CD4-positive, alpha-beta T cell (primary cell): ENCODE measurements around the gene TNRC18. TPM values are rescaled to one million over a fixed set of nuclear protein-coding genes. Genes with fewer than 3 reads are reported as not detected.

Experiments used
- total RNA-seq, 174 experiments: library from RNA in 2 of 174; stranded (reverse) in 2 of 174; gene quantifications; one replicate each; pipeline ENCODE4 v1.2.3 and lab custom pipeline; 2021 to 2026

TNRC18 gene
- total RNA-seq, 2 experiments from 2014 or later: 69.9 TPM

Other genes starting within 250 kb of the TNRC18 start
- gene WIPI2, start 233.6 kb downstream of the TNRC18 start, total RNA-seq: 100 to 1,000 TPM; 108 to 114 TPM
- gene SLC29A4, start 140.9 kb downstream of the TNRC18 start, total RNA-seq: 1 to 10 TPM in 1 of 2 experiments, under 1 TPM in 1; 0.39 to 1.1 TPM
- 1 to 10 TPM; 7.3 TPM for gene FBXL18, start 90.0 kb upstream of the TNRC18 start, total RNA-seq
- 1,000 to 10,000 TPM; 1,880 to 1,990 TPM for gene ACTB, start 106.8 kb upstream of the TNRC18 start, total RNA-seq
- 1 to 10 TPM; 6.5 to 7.0 TPM for gene FSCN1, start 169.0 kb upstream of the TNRC18 start, total RNA-seq